ENCODE results near the gene ARMC3. TPM values are rescaled to one million over a fixed set of nuclear protein-coding genes. Genes with fewer than 3 reads are reported as not detected.

ARMC3 gene
- total RNA-seq, 1 donor from 2014 or later: not detected

GRCh38 chr10:23048191-23048590, 120.3 kb downstream of the ARMC3 start:
- Histone ChIP-seq H3K36me3 (no peaks in the 10 kb centered on the region), H3K27me3 (ENCODE audit: low read depth) (no peaks in the 10 kb centered on the region), H3K4me3 (no peak overlapping the region), H3K9me3 (replicated peaks) (no peaks in the 10 kb centered on the region), H3K4me1 (peaks cover 16% of the 10 kb centered on the region), H3K27ac (replicated peaks) (no peak overlapping the region)
- intact Hi-C loops (cut with micrococcal nuclease): no loop called here
- DNase-seq: no peak
- TF ChIP-seq CTCF (IDR thresholded peaks at IDR 0.05; ENCODE audit: borderline replicate concordance): no peak

- no peak overlapping the region for H3K4me3 ChIP-seq
- H3K27me3 ChIP-seq (ENCODE audit: low read depth): no peaks in the 10 kb centered on the region
- H3K36me3 ChIP-seq: no peaks in the 10 kb centered on the region
- H3K9me3 ChIP-seq (replicated peaks): no peaks in the 10 kb centered on the region
- TF ChIP-seq CTCF (IDR thresholded peaks at IDR 0.05; ENCODE audit: borderline replicate concordance): no peak
- H3K4me1 ChIP-seq: peaks cover 16% of the 10 kb centered on the region
- intact Hi-C loops (cut with micrococcal nuclease): no loop called here
- no peak overlapping the region for H3K27ac ChIP-seq (replicated peaks)
- DNase-seq: no peak
These were observed 123.4 kb downstream of the ARMC3 start for GRCh38 chr10:23051278-23051677.

- no peak overlapping the region for H3K27ac ChIP-seq (replicated peaks)
- intact Hi-C loops (cut with micrococcal nuclease): no loop called here
- no peak for TF ChIP-seq CTCF (IDR thresholded peaks at IDR 0.05; ENCODE audit: borderline replicate concordance)
These were observed 124.0 kb downstream of the ARMC3 start for GRCh38 chr10:23051855-23052331.

GRCh38 chr10:23053036-23053435, 125.2 kb downstream of the ARMC3 start:
- DNase-seq: no peak
- no peaks in the 10 kb centered on the region for H3K9me3 ChIP-seq (replicated peaks)
- H3K4me3 ChIP-seq: no peak overlapping the region
- no peak overlapping the region for H3K27ac ChIP-seq (replicated peaks)
- H3K4me1 ChIP-seq: peaks cover 3% of the 10 kb centered on the region
- TF ChIP-seq CTCF (IDR thresholded peaks at IDR 0.05; ENCODE audit: borderline replicate concordance): no peak
- no peaks in the 10 kb centered on the region for H3K27me3 ChIP-seq (ENCODE audit: low read depth)
- H3K36me3 ChIP-seq: no peaks in the 10 kb centered on the region
- intact Hi-C loops (cut with micrococcal nuclease): no loop called here

More at GRCh38 chr10:23051855-23052331, 124.0 kb downstream of the ARMC3 start:
- Histone ChIP-seq H3K36me3 (no peaks in the 10 kb centered on the region), H3K27me3 (ENCODE audit: low read depth) (no peaks in the 10 kb centered on the region), H3K9me3 (replicated peaks) (no peaks in the 10 kb centered on the region), H3K4me1 (peaks cover 13% of the 10 kb centered on the region), H3K4me3 (no peak overlapping the region)
- DNase-seq: no peak

- no peak for DNase-seq
- peaks cover 3% of the 10 kb centered on the region for H3K4me1 ChIP-seq
These were observed 127.8 kb downstream of the ARMC3 start for GRCh38 chr10:23055424-23056185.

More at GRCh38 chr10:23055424-23056185, 127.8 kb downstream of the ARMC3 start:
- Histone ChIP-seq H3K9me3 (replicated peaks) (peaks cover 20% of the 10 kb centered on the region), H3K4me3 (no peak overlapping the region), H3K36me3 (no peaks in the 10 kb centered on the region), H3K27ac (replicated peaks) (no peak overlapping the region), H3K27me3 (ENCODE audit: low read depth) (no peaks in the 10 kb centered on the region)
- no peak for TF ChIP-seq CTCF (IDR thresholded peaks at IDR 0.05; ENCODE audit: borderline replicate concordance)
- intact Hi-C loops (cut with micrococcal nuclease): no loop called here

Measured in left ventricle myocardium inferior (tissue), 1 donor.